Anterior cingulate cortex (tissue), 58 donors: ENCODE results near the gene COL13A1.

Experiments
- DNase-seq, 58 donors: peaks; one replicate each; lab custom pipeline; 2025; lab: John Stamatoyannopoulos, UW

The COL13A1 gene

DNA sequence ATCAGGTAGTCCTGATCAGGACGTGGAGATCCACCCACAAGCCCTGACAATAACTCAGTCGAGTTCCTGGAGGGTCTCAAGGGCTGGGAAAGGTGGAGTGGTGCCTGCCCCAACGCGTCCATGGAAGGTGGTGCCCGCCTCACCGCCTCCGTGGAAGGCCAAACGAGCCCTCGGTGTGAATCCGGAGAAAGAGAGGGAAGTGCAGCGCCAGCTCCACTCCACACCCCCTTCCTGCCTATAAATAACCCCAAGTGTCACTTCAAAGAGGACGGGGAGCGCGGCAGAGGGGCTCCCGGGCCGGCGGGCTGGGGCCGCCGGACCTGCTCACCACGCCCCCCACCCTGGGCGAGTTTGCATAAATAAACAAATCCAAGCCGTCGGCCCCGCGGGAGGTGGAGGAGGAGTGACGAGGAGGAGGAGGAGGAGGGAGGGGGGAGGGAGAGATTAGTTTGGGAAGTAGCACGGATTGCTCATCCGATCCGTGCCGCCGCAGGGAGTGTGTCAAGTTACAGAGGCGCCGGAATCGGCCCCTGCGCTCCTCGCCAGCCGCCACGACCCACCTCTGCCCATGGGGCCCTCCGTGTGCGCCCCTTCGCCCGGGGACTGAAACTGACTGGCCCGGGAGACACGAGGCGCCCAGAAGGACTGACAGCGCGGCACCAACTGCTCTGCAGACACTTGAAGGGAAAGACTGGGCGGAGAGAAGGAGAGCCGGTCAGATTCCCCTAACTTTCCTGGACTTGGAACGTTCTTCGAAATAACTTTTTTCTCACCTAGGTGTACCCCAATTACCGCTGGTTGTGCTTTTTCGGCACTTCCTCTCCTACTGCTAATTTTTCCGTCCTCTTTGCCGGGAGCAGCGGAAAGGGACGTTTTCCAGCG, at the start of gene COL13A1:
TSS of gene COL13A1 (plus strand) at position 473 of the 882 bp plus-strand sequence. CDS start 518 bp downstream, outside the sequence.
- peak in 1 of 58 donors; percentile 12 for DNase-seq

DNA sequence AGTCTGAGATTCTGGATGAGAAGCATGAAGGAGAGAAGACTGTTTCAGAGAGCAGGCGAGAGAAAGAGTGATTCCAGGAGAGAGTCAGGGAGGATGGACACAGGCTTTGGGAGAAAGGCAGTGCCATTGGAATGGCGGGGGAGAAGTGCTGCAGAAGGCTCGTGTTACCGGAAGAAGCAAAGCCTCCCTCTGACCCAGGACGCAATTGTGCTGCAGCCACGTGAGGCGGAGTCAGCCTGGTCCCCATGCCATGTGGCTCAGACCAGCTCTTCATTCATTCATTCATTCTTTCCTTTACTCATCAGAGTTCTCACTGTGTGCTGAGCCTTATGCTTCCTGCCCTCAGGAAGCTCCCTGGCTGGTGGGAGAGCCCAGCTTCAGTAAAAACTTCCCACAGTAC, 49.2 kb upstream of the COL13A1 start:
- no peak for DNase-seq

DNA sequence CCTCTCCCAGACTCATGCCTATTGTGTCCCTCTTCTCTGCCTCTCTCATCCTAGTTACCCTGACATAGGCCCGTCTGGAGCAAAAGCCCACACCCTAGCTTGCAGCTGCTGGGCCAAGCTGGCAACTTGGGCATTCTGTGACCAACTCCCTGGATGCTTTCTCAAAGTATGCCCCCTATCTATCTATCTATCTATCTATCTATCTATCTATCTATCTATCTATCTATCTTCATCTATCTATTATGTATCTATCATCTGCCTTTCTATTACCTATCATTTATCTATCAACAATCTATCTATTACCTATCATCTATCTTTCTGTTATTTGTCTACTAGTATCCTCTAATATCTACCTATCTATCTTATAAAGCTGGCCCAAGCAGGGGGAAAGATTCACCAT, 45.4 kb upstream of the COL13A1 start:
- DNase-seq, result no peak

DNA sequence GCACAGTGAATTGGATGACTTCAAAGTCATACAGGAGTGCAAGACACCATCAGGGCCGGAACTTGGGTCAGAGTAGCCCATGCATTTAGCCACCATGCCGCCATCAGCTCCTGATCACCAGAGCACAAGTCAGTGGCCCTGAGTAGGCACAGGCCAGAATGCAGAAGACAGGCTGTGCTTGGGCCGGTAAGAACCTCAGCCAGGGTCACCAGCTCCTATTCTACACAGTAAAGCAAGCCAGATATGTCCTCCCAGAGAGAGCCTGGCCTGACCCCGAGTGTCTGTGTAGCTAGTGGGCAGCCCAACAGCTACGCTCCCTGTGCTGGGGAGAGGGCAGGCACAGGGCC, 44.5 kb upstream of the COL13A1 start:
- peak in 1 of 58 donors; percentile 35 for DNase-seq

DNA sequence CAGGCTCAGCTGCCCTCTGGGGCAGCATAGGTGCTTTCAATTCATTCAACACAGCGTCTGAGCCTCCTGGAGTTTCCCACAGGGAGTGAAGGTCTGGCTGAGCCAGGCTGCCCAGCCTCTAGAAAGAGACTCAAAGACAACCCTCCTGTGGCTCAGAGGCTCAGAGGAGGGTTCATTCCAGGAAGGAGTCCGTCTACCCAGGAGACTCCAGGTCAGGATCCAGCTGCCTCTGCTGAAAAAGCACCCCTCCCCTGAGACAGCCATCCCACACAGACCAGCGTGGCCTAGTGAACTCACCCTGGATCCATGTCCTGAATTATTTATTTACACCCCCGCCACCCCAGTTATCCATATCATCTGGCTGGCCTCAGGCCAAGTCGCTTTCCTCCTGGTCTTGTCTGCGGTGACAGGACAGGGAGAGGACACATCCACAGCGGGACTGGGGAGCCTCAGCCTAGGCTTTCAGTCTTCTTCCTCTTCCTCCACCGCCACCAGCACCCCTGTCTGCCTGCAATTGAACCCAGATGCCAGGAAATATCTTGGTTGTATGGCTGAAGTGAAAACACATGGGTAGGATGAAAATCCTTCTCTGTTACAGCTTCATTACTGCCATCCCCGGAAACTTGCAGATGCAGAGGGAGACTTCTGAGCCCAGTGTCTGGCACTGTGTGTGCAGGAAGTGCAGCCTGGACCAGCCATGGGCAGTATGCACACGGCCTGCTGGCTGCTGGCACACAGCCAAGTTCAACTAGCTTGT, 44.0 kb upstream of the COL13A1 start:
- peak in 24 of 58 donors; percentile 6 to 46 (median 28) for DNase-seq

DNA sequence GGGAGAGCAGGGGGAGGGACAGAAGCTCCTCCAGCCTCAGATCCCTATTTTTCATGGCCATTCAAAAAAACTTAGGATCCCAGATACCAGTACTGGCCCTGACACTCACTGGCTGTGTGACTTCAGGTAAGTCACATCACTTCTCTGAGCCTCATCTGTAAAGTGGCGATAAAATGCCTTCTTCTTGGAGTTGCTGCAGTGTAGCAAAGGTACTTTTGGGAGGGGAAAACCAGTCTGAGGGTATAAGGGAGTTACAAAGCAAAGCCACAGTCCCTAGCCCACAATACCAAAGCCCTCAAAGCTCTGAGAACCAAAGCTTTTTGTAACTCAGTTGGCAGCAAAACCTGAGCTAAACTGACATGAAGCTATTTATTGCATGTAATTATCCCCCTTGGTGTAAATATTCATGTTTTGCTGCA, 43.4 kb upstream of the COL13A1 start:
- DNase-seq, result no peak

DNA sequence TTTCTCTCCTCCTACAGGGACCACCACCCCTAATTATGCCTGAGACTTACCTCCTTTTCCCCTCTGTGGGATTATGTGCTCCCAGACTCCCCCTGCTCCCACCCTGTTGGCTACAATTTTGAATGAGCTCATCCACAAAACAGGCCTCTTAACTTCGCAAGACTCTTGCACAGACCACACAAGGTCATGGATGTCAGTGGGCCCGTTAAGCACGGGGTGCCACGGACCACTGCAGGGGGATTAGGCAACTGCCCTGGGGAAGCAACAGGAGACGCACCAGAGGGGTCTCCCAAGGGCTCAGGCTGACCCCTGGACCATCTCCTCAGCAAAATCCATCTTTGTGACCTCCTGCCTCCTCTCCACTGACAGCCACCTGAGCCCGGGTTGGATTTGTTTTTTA, 42.1 kb upstream of the COL13A1 start:
- DNase-seq, result no peak

DNA sequence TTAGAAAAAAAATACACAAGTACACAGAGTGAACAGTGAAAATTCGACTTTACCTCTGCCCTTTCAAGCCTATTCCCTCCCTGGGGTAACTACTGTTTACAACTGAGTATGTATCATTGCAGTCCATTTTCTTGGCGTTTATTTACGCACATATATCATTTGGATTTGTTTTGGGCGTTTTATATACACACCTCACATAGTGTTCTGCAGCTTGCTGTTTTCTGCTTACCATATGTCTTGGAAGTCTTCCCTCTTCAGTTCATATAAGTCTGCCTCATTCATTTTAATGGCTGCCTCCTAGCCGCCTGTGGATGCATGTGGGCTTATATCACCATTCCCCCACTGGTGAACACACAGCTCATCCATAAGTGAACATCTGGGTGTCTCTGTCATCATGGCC, 41.6 kb upstream of the COL13A1 start:
- DNase-seq, result no peak

DNA sequence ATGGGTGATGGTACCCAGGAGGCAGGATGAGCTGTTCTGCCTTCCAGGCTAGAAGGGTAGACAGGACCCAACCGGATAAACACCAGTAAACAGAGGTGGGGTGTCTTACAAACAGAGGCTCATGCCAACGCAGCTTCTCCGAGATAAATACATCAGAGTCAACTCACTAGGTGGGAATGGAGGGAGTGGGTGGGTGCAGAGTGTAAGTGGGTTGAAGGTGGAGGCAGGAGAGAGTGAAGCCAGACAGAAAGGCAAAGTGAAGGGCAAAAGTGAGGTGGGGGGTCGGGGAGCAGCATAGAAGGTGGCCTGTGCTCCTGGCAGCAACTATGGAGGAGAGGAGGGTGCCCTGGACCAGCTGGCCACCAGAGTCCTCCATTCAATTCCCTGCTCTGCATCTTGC, 40.4 kb upstream of the COL13A1 start:
- DNase-seq, result no peak

DNA sequence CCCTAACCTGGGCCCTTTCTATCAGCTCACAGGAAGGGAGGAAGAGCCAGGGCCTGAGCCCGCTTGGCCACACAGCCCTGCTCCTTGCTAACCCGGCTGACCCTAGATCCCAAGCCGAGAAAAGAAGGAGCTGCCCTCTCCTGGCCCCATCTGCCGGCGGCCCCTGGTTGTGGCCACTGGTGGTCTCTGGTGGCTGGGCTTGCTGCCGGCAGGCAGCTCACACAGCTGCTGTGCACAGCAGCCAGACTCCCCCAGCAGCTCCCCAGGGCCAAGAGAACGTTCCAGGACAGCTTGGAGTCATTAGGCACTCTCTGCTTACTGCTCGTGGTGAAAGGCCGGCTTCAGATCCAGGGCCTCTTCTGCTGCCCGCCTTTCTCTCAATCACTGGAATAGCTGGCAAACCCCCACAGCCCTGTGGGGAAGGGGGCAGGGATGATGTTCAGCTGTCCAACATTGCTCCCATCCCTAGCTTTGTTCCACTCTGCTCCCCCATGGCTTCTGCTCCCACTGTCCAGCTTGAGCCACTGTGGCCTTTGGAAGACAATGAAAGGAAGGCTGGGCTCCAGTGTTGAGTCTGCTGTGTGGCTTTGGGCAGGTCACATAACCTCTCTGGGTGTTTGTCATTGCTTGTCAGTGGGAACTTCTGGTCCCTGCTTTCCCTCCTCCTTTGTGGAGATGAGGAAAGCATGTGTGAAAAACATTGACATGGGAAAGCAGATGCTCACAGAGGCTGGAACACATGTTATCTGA, 35.4 kb upstream of the COL13A1 start:
- no peak for DNase-seq

DNA sequence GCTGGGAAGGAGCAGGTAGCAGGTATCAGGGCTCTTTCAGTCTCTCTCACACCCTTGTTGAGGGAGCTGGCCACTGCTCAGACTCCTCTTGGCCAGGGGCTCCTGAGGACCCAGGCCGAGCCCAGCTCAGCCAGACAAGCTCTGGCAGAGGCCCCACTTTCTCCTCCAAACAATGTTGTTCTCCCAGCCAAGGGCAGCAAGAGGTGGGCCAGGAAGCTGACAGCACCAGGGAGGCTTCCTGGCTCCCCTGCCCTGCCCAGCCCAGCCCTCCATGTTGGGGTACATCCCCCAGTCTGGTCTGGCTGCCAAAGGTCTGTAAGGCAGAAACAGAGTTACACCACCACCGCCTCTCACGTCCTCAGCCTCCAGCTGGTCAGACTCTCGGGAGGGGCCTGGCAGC, 33.9 kb upstream of the COL13A1 start:
- no peak for DNase-seq

DNA sequence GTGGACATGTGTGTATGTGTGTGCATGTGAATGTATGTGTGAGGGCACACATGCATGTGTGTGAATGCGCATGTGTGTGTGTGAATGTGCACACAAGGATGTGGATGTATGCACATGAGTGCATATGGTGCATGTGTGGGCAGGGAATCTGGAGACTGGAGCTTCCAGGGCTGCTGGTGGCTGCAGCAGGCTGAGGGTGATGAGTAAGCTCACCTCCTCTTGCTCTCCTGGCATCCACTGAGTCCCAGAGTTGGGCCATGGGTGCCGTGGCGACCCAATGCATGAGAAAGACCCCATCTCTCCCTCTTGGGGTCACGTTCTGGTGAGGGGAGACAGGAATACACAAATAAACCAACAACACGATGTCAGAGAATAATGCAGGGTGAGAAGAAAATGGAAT, 33.3 kb upstream of the COL13A1 start:
- no peak for DNase-seq

DNA sequence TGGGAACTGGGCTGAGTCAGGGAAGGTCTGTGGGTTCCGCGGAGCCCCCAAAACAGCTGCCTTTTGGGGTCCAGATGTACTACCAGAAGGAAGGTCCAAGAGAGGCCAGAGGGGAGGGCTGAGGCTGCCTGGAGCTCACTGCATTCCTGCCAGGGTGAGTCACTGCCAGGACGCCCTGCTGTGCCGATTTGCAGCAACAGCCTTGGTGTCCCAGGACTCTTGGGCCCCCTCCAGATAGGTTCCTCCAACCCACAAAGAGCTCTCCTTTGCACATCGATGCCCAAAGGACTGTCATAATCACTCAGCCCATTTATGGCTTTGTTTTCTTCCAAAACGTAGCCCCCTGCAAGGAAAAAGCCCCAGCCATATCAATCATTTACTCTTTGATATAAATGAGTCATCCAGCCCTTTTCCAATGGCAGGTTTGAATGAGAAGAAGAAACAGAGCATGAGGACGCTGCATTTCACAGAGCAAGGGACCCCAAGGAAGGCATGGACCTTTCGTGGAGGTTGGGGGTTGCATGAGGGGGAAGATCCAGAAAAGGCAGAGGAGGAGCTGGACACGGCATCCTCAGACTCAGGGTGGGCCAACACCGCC, 32.2 kb upstream of the COL13A1 start:
- peak in 1 of 58 donors; percentile 5 for DNase-seq

DNA sequence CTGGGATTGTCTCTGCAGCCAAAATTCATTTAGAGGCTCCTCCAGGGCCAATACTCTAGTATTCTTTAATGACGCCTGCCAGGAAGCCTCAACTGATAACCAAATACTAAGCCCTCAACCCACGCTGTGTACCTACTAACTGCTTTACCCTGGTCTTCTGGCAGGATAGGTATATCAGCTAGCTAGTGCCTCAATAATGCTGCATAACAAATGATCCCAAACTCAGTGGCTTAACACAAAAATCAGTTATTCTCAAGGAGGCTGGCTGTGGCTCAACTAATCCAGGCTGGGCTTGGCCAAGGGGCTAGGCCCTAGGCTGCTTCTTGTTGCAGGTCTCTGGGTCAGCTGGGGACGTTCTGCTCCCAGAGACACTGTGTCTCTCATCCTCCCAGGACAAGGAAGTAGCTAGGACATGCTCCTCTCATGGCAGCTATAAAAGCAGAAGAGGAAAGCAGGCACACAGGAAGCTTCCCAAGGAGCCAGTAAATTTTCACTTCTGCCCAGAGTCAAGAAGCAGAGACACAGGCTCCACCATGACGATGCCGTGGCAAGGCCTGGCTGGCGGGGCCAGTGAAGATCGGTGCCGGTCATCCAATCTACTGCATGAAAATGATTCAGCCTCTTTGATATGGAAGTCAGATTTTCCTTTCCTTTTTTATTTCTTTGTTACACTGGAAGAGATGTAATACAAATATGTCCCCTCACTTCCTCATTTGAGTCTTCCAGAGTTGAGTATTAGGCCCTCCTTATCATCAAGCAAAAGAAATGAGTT, 28.6 kb upstream of the COL13A1 start:
- DNase-seq, result peak in 1 of 58 donors; percentile 7

DNA sequence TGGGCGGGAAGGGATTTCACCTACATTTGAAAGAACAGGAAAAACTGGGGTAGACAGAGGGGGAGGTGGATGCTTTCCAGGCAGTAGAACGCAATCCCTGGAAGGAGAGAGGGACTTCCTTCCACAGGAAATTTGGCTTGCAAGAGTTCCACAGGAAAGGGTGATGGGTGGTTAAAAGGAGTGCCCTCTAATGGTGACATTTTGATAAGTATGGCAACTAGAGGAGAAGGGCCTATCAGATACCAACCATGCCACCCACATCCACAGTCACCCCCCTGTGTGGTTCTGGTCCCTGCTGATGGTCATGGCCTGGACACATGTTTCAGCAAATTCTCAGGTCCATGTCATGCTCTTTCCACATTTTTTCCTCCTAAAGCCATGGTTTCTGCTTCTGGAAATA, 27.1 kb upstream of the COL13A1 start:
- DNase-seq, result no peak

DNA sequence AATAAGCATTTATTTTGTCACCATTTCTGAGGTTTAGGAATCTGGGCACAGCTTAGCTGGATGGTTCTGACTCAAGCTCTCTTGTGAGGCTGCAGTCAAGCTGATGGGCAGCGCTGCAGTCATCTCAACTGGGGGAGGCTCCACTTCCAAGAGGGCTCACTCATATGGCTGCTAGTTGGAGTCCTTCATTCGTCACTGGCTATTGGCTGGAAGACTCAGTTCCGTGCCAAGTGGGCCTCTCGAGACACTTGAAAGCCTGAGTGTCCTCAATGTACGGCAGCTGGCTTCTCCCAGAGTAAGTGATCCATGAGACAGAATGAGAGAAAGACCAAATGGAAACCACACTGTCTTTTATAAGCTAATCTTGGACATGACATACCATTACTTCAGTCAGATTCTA, 21.6 kb upstream of the COL13A1 start:
- no peak for DNase-seq

DNA sequence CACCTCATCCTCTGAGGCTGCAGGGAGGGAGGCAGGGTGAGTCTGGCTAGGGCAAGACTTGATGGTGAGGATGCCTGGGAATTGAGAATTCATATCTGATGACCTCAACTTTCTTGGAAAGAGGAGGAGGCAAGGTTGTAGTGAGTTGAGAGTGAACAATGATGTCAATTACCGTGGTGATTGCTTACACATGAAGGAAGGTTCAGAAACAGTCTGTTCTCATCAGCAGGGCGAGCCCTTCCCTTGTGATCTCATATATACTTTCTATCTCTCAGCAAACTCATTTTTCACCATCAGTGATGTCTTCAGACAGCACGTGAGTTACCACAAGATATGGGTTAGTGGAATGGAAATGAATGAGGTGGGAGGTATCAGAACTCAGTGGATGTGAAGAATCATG, 20.1 kb upstream of the COL13A1 start:
- no peak for DNase-seq

DNA sequence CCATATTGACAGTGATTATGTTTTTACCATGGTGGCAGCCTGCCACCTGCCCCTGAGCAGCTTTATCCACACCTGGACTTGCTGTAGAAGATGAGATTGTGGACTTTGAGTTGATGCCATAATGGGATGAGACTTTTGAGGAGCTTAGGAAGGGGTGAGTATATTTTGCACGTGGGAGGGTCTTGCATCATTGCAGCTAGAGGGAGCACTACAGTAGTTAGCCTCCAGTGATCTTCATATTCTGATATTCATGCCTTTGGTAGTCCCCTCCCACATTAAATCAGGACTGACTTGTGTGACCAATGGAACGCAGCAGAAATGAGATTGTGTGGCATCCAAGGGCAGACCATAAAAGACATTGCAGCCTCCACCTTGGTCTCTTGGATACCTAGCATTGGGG, 18.2 kb upstream of the COL13A1 start:
- no peak for DNase-seq

DNA sequence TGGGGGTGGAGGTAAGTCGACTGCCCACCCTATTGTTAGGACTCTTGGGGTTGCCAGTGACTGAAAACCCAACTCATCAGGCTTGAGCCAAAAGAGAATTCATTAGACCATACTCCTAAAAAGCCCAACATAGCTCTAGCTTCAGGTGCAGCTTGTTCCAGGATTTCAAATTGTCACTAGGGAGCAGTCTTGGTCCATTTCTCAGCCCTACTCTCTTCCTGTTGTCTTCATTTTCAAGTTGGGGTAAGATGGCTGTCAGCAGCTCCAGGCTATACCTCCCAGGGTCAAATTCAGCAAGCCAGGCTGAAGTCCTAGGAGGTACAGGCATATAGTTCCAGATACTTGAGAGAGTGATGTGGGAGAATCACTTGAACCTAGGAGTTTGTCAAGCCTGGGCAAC, 14.9 kb upstream of the COL13A1 start:
- no peak for DNase-seq

DNA sequence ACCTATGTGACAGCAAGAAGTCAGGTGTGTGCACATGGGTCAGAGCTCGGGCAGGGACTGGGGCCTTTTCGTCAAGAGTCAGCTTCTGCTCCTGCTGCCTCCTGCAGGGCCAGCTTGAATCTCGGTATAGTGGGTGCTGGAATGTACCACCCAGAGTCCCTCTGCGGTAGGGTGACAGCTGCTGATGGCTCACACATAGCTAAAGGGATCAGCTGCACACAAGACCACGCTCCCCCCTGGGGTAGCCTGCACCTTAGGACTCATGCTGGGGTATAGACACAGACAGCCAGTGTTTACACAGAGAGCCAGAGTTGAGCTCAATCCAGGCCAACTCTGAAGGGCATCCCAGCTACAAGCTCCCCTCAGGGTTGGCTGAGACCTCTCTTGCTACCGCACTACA, 14.0 kb upstream of the COL13A1 start:
- DNase-seq, result no peak
